ENCODE measurements around the gene SEMA7A.
"Not testable (repeated sequence)": the region's sequence is repeated elsewhere in the genome, so short reads cannot be mapped to it uniquely, and the experiment has no call there.

- not testable (repeated sequence) for TF ChIP-seq CTCF, POLR2A (IDR thresholded peaks at IDR 0.05)
Observed at GRCh38 chr15:74459798-74460197, 26.0 kb upstream of the SEMA7A start.

Data from transverse colon (tissue), 3 donors.